Cardiac muscle cell (in vitro differentiated cells and primary cell): Measurements from ENCODE around the gene KIAA1671. TPM values are rescaled to one million over a fixed set of nuclear protein-coding genes. Genes with fewer than 3 reads are reported as not detected.

Source experiments
- DNase-seq, 2 donors: peaks; one replicate each; pipeline versions ENCODE4 v3.0.0 to v3.0.0-alpha.2; 2010 to 2017; ENCODE audit warnings: low read depth in 1 of 2, low spot score in 1 of 2
- H3K27ac ChIP-seq: fragments of 200-600 bp; sonication (generic); 2 replicates; pipeline ENCODE4 v1.5.1; 2016
- H3K27me3 ChIP-seq: fragments of 200-600 bp; sonication (generic); 2 replicates; pipeline ENCODE4 v1.6.0; 2016; ENCODE audit warnings: control low read depth
- H3K36me3 ChIP-seq: fragments of 200-600 bp; sonication (generic); 2 replicates; pipeline ENCODE4 v1.5.1; 2016; ENCODE audit warnings: control low read depth
- H3K4me1 ChIP-seq: fragments of 200-600 bp; sonication (generic); 2 replicates; pipeline ENCODE4 v1.8.1; 2017; ENCODE audit warnings: low read depth, mild to moderate bottlenecking, mixed run types
- H3K4me3 ChIP-seq: fragments of 200-600 bp; sonication (generic); 2 replicates; pipeline ENCODE4 v1.5.1; 2016; ENCODE audit warnings: mild to moderate bottlenecking
- H3K9me3 ChIP-seq: fragments of 200-600 bp; sonication (generic); 2 replicates; pipeline ENCODE4 v1.5.1; 2017; ENCODE audit warnings: low read depth, mild to moderate bottlenecking, control low read depth
- CTCF ChIP-seq: IDR thresholded peaks from 2 replicates; pipeline ENCODE4 v1.5.1; 2012; ENCODE audit warnings: low read depth, mild to moderate bottlenecking, low read length
- polyA plus RNA-seq: library from polyadenylated mRNA; unstranded; fragments of >200 nt; fragmentation: Nextera tagmentation; extraction: Ambion mirVana; gene quantifications from 2 replicates; pipeline ENCODE4 v1.2.1, GENCODE V29; 2016
- total RNA-seq: library from RNA; depleted of rRNA; stranded (reverse); fragments of >200 nt; gene quantifications from 2 replicates; pipeline ENCODE4 v1.2.3, GENCODE V29; 2016

The KIAA1671 gene
- total and polyA plus RNA-seq, 2 experiments from 2014 or later, result 10.9 to 37.3 TPM

GRCh38 chr22:25008666-25009065, 56.1 kb downstream of the KIAA1671 start:
- Histone ChIP-seq H3K36me3 (no peaks in the 10 kb centered on the region), H3K27me3 (no peaks in the 10 kb centered on the region), H3K27ac (no peak overlapping the region), H3K4me3 (no peak overlapping the region), H3K4me1 (peaks cover 5% of the 10 kb centered on the region), H3K9me3 (no peaks in the 10 kb centered on the region)
- no peak for TF ChIP-seq CTCF
- no peak for DNase-seq

- Histone ChIP-seq H3K4me1 (peaks cover 32% of the 10 kb centered on the region), H3K4me3 (no peak overlapping the region), H3K9me3 (no peaks in the 10 kb centered on the region), H3K27ac (peak overlapping the region; percentile 87), H3K27me3 (no peaks in the 10 kb centered on the region), H3K36me3 (no peaks in the 10 kb centered on the region)
- no peak for TF ChIP-seq CTCF
- no peak for DNase-seq
These were observed 60.2 kb downstream of the KIAA1671 start for GRCh38 chr22:25012741-25013143.

GRCh38 chr22:25013607-25014006, 61.1 kb downstream of the KIAA1671 start:
- H3K27ac ChIP-seq, result peak overlapping the region; percentile 87
- H3K36me3 ChIP-seq, result no peaks in the 10 kb centered on the region
- H3K27me3 ChIP-seq, result no peaks in the 10 kb centered on the region
- H3K4me3 ChIP-seq, result no peak overlapping the region
- peaks cover 41% of the 10 kb centered on the region for H3K4me1 ChIP-seq
- DNase-seq, result no peak
- TF ChIP-seq CTCF, result no peak
- no peaks in the 10 kb centered on the region for H3K9me3 ChIP-seq

- no peak for TF ChIP-seq CTCF
- peak in 1 of 2 donors; percentile 45 for DNase-seq
- H3K27ac ChIP-seq, result peak overlapping the region; percentile 87
- no peaks in the 10 kb centered on the region for H3K36me3 ChIP-seq
- no peaks in the 10 kb centered on the region for H3K27me3 ChIP-seq
- H3K9me3 ChIP-seq, result no peaks in the 10 kb centered on the region
- no peak overlapping the region for H3K4me3 ChIP-seq
- peaks cover 41% of the 10 kb centered on the region for H3K4me1 ChIP-seq
These were observed 62.6 kb downstream of the KIAA1671 start for GRCh38 chr22:25014896-25015755.

GRCh38 chr22:25016311-25016710, 63.8 kb downstream of the KIAA1671 start:
- TF ChIP-seq CTCF, result no peak
- no peak for DNase-seq
- H3K4me1 ChIP-seq, result peaks cover 41% of the 10 kb centered on the region
- no peaks in the 10 kb centered on the region for H3K27me3 ChIP-seq
- H3K27ac ChIP-seq, result peak overlapping the region; percentile 87
- no peaks in the 10 kb centered on the region for H3K9me3 ChIP-seq
- H3K36me3 ChIP-seq, result no peaks in the 10 kb centered on the region
- H3K4me3 ChIP-seq, result no peak overlapping the region
